HCT116 (cell line): ENCODE measurements around the gene CASP8. TPM values are rescaled to one million over a fixed set of nuclear protein-coding genes. Genes with fewer than 3 reads are reported as not detected.

Experiments used
- ATAC-seq: fragments of 200-7000 bp; cut with Tn5 transposase; 2 replicates; pipeline ENCODE4 v1.9.1; 2020; ENCODE audit warnings: mild to moderate bottlenecking, moderate library complexity
- BruUV-seq: library from RNA; stranded (reverse); fragments of 400-500 nt; replicated peaks from 2 replicates; lab custom pipeline; 2021; lab: Mats Ljungman, UMichigan
- CTCF ChIA-PET: fragments of 300-600 bp; sonication (Branson Sonifier 250); formaldehyde crosslinking; loops from one replicate; lab custom pipeline; 2021; ENCODE audit warnings: antibody characterized with exemption; lab: Charles Lee
- POLR2A ChIA-PET: fragments of 300-600, 350-600 bp; sonication (Branson Sonifier 250); formaldehyde crosslinking; loops from one replicate; lab custom pipeline; 2021; ENCODE audit warnings: antibody characterized with exemption; lab: Charles Lee
- RAD21 ChIA-PET, 2 experiments: fragments of 300-600 bp; sonication (Branson Sonifier 250); formaldehyde crosslinking; loops; one replicate each; lab custom pipeline; 2023; ENCODE audit warnings: low total read pairs in 2 of 2; ENCODE audit not compliant: uncharacterized antibody in 2 of 2, unreplicated experiment in 2 of 2, low non-redundant PET in 1 of 2; lab: Charles Lee
- DNase-seq: peaks from one replicate; pipeline ENCODE4 v3.0.0-alpha.2; 2010; ENCODE audit warnings: low read depth, low spot score
- H2AFZ ChIP-seq: fragments of 200-600 bp; shearing (Covaris generic), sonication (generic); 2 replicates; pipeline ENCODE4 v1.6.1; 2017; ENCODE audit warnings: low read depth, mixed run types, mixed read lengths, antibody characterized with exemption, low read length; ENCODE audit not compliant: poor library complexity, severe bottlenecking
- H3K27ac ChIP-seq: 2 replicates; pipeline ENCODE4 v1.5.1; 2012; ENCODE audit warnings: low read depth, low read length
- H3K27me3 ChIP-seq: fragments of 200-600 bp; sonication (generic); 2 replicates; pipeline ENCODE4 v1.6.1; 2016; ENCODE audit warnings: mixed run types, low read length, mixed read lengths; ENCODE audit not compliant: insufficient read depth
- H3K36me3 ChIP-seq, 2 experiments: fragments of 200-500 bp in 1 of 2; fragments of 200-600 bp in 1 of 2; sonication (Bioruptor generic) in 1 of 2; sonication (generic) in 1 of 2; 2 replicates each; pipeline versions ENCODE4 v1.5.1 to v1.6.1; 2014 to 2016; ENCODE audit warnings: low read length in 2 of 2, inconsistent platforms in 1 of 2, mixed read lengths in 1 of 2, mixed run types in 1 of 2; ENCODE audit not compliant: insufficient read depth in 2 of 2, control insufficient read depth in 1 of 2
- H3K4me1 ChIP-seq, 2 experiments: fragments of 200-600 bp in 1 of 2; sonication (generic) in 1 of 2; 2 replicates each; pipeline versions ENCODE4 v1.5.1 to v1.6.1; 2012 to 2017; ENCODE audit warnings: low read length in 2 of 2, inconsistent platforms in 1 of 2, mild to moderate bottlenecking in 1 of 2, mixed read lengths in 1 of 2, mixed run types in 1 of 2, moderate library complexity in 1 of 2; ENCODE audit not compliant: insufficient read depth in 2 of 2, control insufficient read depth in 1 of 2
- H3K4me2 ChIP-seq: fragments of 200-600 bp; sonication (generic); 2 replicates; pipeline ENCODE4 v1.6.1; 2017; ENCODE audit warnings: mixed run types, low read length, mixed read lengths
- H3K4me3 ChIP-seq, 2 experiments: fragments of 200-600 bp in 1 of 2; sonication (generic) in 1 of 2; replicated peaks in 1 of 2; 2 replicates each; pipeline ENCODE4 v1.5.1; 2011 to 2016; ENCODE audit warnings: low read length in 2 of 2, control low read depth in 1 of 2, low read depth in 1 of 2, mild to moderate bottlenecking in 1 of 2, mixed read lengths in 1 of 2, mixed run types in 1 of 2
- H3K79me2 ChIP-seq: fragments of 200-600 bp; sonication (generic); 2 replicates; pipeline ENCODE4 v1.6.1; 2017; ENCODE audit warnings: mild to moderate bottlenecking, mixed run types, low read length, moderate library complexity, mixed read lengths; ENCODE audit not compliant: insufficient read depth
- H3K9ac ChIP-seq: fragments of 200-600 bp; sonication (generic); 2 replicates; pipeline ENCODE4 v1.6.1; 2016; ENCODE audit warnings: low read length, mixed read lengths
- H3K9me2 ChIP-seq: fragments of 200-600 bp; sonication (generic), shearing (Covaris generic); 2 replicates; pipeline ENCODE4 v1.6.1; 2017; ENCODE audit warnings: mixed run types, mild to moderate bottlenecking, moderate library complexity; ENCODE audit not compliant: insufficient read depth
- H3K9me3 ChIP-seq, 2 experiments: fragments of 200-500 bp in 1 of 2; fragments of 200-600 bp in 1 of 2; sonication (Bioruptor generic) in 1 of 2; sonication (generic) in 1 of 2; 2 replicates each; pipeline ENCODE4 v1.6.1; 2014 to 2017; ENCODE audit warnings: low read length in 2 of 2, mixed read lengths in 2 of 2, inconsistent platforms in 1 of 2, low read depth in 1 of 2, mild to moderate bottlenecking in 1 of 2, mixed run types in 1 of 2, moderate library complexity in 1 of 2; ENCODE audit not compliant: control insufficient read depth in 1 of 2, insufficient read depth in 1 of 2
- H4K20me1 ChIP-seq: fragments of 200-600 bp; sonication (generic), shearing (Covaris generic); 2 replicates; pipeline ENCODE4 v1.6.1; 2017; ENCODE audit warnings: mixed run types, mild to moderate bottlenecking, moderate library complexity; ENCODE audit not compliant: insufficient read depth
- ATF3 ChIP-seq: IDR thresholded peaks from 2 replicates; pipeline ENCODE4 v1.6.1; 2012
- CBX3 ChIP-seq: IDR thresholded peaks from 2 replicates; pipeline ENCODE4 v1.6.1; 2012; ENCODE audit warnings: low read depth
- CEBPB ChIP-seq: IDR thresholded peaks from 2 replicates; pipeline ENCODE4 v1.6.1; 2012; ENCODE audit warnings: low read depth
- EGR1 ChIP-seq: IDR thresholded peaks from 2 replicates; pipeline ENCODE4 v1.6.1; 2012; ENCODE audit warnings: low read depth
- EZH2 ChIP-seq: fragments of 200-600 bp; sonication (generic); IDR thresholded peaks from 2 replicates; pipeline ENCODE4 v1.6.1; 2017; ENCODE audit warnings: antibody characterized with exemption, mixed run types
- EZH2phosphoT487 ChIP-seq: fragments of 200-600 bp; IDR thresholded peaks from 2 replicates; pipeline ENCODE4 v1.6.1; 2018; ENCODE audit warnings: antibody characterized with exemption, borderline replicate concordance
- FOSL1 ChIP-seq: IDR thresholded peaks from 2 replicates; pipeline ENCODE4 v1.6.1; 2012; ENCODE audit warnings: low read depth
- MAX ChIP-seq: IDR thresholded peaks from 2 replicates; pipeline ENCODE4 v1.6.1; 2012
- POLR2A ChIP-seq: IDR thresholded peaks from 2 replicates; pipeline ENCODE4 v1.7.0; 2011; ENCODE audit warnings: borderline replicate concordance; ENCODE audit not compliant: insufficient read depth, insufficient read length; ENCODE audit errors: extremely low read depth
- POLR2AphosphoS5 ChIP-seq: IDR thresholded peaks from 2 replicates; pipeline ENCODE4 v1.6.1; 2011; ENCODE audit warnings: mild to moderate bottlenecking, low read depth, low read length, moderate library complexity
- SIN3A ChIP-seq: IDR thresholded peaks from 2 replicates; pipeline ENCODE4 v1.6.1; 2012; ENCODE audit warnings: low read depth
- SP1 ChIP-seq: IDR thresholded peaks from 2 replicates; pipeline ENCODE4 v1.6.1; 2012; ENCODE audit warnings: low read depth
- SRF ChIP-seq: IDR thresholded peaks from 2 replicates; pipeline ENCODE4 v1.6.1; 2012; ENCODE audit warnings: low read depth
- TCF7L2 ChIP-seq: IDR thresholded peaks from 2 replicates; pipeline ENCODE4 v1.7.0; 2011; ENCODE audit warnings: borderline replicate concordance, inconsistent platforms; ENCODE audit not compliant: insufficient read depth, insufficient read length; ENCODE audit errors: extremely low read depth
- YY1 ChIP-seq: IDR thresholded peaks from 2 replicates; pipeline ENCODE4 v1.6.1; 2011; ENCODE audit warnings: low read length, low read depth, moderate library complexity, mild to moderate bottlenecking; ENCODE audit not compliant: insufficient replicate concordance; ENCODE audit errors: extremely low read depth
- ZBTB33 ChIP-seq: IDR thresholded peaks from 2 replicates; pipeline ENCODE4 v1.6.1; 2011; ENCODE audit warnings: mild to moderate bottlenecking, low read length, moderate library complexity; ENCODE audit not compliant: insufficient replicate concordance; ENCODE audit errors: extremely low read depth
- ZFX ChIP-seq: fragments of 450-650 bp; IDR thresholded peaks from 2 replicates; pipeline ENCODE4 v1.6.1; 2017
- intact Hi-C: fragments of 100-400 bp; cut with micrococcal nuclease; formaldehyde crosslinking; loops from 2 replicates; pipeline ENCODE4 v1.10.0; 2022
- total RNA-seq: library from RNA; stranded (reverse); gene quantifications from one replicate; pipeline ENCODE4 v1.2.1, GENCODE V29; 2021; ENCODE audit not compliant: unreplicated experiment

CASP8 gene
- total RNA-seq, 1 experiment from 2014 or later: 29.6 TPM

GRCh38 chr2:201263779-201264178 lies 3.4 kb downstream of the CASP8 start:
- no peaks in the 10 kb centered on the region for H3K36me3 ChIP-seq
- no peak overlapping the region for H2AFZ ChIP-seq
- H3K9me2 ChIP-seq: no peaks in the 10 kb centered on the region
- ChIA-PET CTCF (no interaction called here), RAD21 (no interaction called here), POLR2A (no interaction called here)
- no peak overlapping the region for H3K9ac ChIP-seq
- H3K4me1 ChIP-seq: peaks cover 16 to 20% of the 10 kb centered on the region in 2 experiments
- BruUV-seq: no TSS peak
- DNase-seq (no peak), ATAC-seq (no peak)
- peaks cover 62% of the 10 kb centered on the region for H3K79me2 ChIP-seq
- TF ChIP-seq POLR2AphosphoS5 (no peak), FOSL1 (no peak), CBX3 (no peak), ATF3 (no peak), MAX (no peak), SP1 (no peak), ZFX (no peak), SRF (no peak), TCF7L2 (no peak), CEBPB (no peak), EZH2phosphoT487 (no peak), POLR2A (no peak), YY1 (no peak), EZH2 (no peak), ZBTB33 (no peak), SIN3A (no peak), EGR1 (no peak)
- no peak overlapping the region for H3K4me2 ChIP-seq
- intact Hi-C loops: no loop called here
- H3K27me3 ChIP-seq: no peaks in the 10 kb centered on the region
- H4K20me1 ChIP-seq: no peaks in the 10 kb centered on the region
- no peak overlapping the region for H3K27ac ChIP-seq
- no peaks in the 10 kb centered on the region for H3K9me3 ChIP-seq
- H3K4me3 ChIP-seq: no peak overlapping the region
